HG02885 (cell line): ENCODE results near the gene EPAS1.
A peak's percentile ranks its signal among the peaks of the same experiment; 100 is the strongest.

Experiments used
- ATAC-seq: cut with Tn5 transposase; IDR thresholded peaks from one replicate; pipeline ENCODE4 v1.9.1; 2021; ENCODE audit warnings: mild to moderate bottlenecking; ENCODE audit not compliant: unreplicated experiment, poor library complexity

EPAS1 gene

GRCh38 chr2:46296840-46297545 lies at the start of gene EPAS1:
Gene EPAS1 (plus strand): TSS chr2:46297407. CDS start chr2:46297912, 505 bp downstream.
- ATAC-seq = peak; percentile 87

- no peak for ATAC-seq
Observed at GRCh38 chr2:46248171-46248570, 49.0 kb upstream of the EPAS1 start.

- no peak for ATAC-seq
Observed at GRCh38 chr2:46249654-46250053, 47.6 kb upstream of the EPAS1 start.

GRCh38 chr2:46252891-46253659 lies 44.1 kb upstream of the EPAS1 start:
- ATAC-seq = no peak

GRCh38 chr2:46254474-46254873 lies 42.7 kb upstream of the EPAS1 start:
- ATAC-seq = no peak

- no peak for ATAC-seq
Observed at GRCh38 chr2:46256563-46257142, 40.6 kb upstream of the EPAS1 start.

GRCh38 chr2:46257476-46257875 lies 39.7 kb upstream of the EPAS1 start:
- no peak for ATAC-seq

GRCh38 chr2:46257980-46258379 lies 39.2 kb upstream of the EPAS1 start:
- ATAC-seq = no peak

GRCh38 chr2:46258937-46259776 lies 38.0 kb upstream of the EPAS1 start:
- no peak for ATAC-seq

GRCh38 chr2:46259777-46260168 lies 37.4 kb upstream of the EPAS1 start:
- ATAC-seq = no peak

- no peak for ATAC-seq
Observed at GRCh38 chr2:46260305-46260704, 36.9 kb upstream of the EPAS1 start.

GRCh38 chr2:46262248-46262938 lies 34.8 kb upstream of the EPAS1 start:
- ATAC-seq = no peak

- ATAC-seq = no peak
Observed at GRCh38 chr2:46263347-46263746, 33.9 kb upstream of the EPAS1 start.

GRCh38 chr2:46264447-46264846 lies 32.8 kb upstream of the EPAS1 start:
- ATAC-seq = no peak

GRCh38 chr2:46266134-46266533 lies 31.1 kb upstream of the EPAS1 start:
- ATAC-seq = no peak

- ATAC-seq = no peak
Observed at GRCh38 chr2:46267616-46268015, 29.6 kb upstream of the EPAS1 start.

- no peak for ATAC-seq
Observed at GRCh38 chr2:46268196-46268595, 29.0 kb upstream of the EPAS1 start.

GRCh38 chr2:46269001-46269400 lies 28.2 kb upstream of the EPAS1 start:
- ATAC-seq = no peak

- ATAC-seq = no peak
Observed at GRCh38 chr2:46269544-46270273, 27.5 kb upstream of the EPAS1 start.
